ENCODE measurements around the gene CIT.

DNA sequence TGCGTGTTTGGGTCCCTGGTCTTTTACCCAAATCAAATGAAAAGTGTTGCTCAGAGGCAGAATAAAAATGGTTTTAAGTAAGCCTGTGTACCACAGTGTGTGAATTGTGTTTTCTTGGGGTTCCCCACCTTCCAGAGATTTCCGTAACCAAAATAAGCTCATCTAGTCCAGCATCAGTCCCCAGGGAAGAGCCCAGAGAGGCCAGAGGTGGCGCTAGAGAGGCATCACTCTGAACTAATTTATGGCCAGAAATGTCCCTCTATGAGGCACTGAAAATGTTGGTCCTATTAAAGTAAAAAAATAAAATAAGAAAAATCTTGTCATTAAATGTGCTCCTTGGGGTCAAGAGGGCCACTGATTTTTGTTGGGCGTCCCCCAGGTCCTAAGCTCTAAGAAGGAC is 234.1 kb downstream of the CIT start:
- no peak for TF ChIP-seq EZH2 (IDR thresholded peaks at IDR 0.05; ENCODE audit: borderline replicate concordance, low read length)
- TF ChIP-seq, protein P1, sequence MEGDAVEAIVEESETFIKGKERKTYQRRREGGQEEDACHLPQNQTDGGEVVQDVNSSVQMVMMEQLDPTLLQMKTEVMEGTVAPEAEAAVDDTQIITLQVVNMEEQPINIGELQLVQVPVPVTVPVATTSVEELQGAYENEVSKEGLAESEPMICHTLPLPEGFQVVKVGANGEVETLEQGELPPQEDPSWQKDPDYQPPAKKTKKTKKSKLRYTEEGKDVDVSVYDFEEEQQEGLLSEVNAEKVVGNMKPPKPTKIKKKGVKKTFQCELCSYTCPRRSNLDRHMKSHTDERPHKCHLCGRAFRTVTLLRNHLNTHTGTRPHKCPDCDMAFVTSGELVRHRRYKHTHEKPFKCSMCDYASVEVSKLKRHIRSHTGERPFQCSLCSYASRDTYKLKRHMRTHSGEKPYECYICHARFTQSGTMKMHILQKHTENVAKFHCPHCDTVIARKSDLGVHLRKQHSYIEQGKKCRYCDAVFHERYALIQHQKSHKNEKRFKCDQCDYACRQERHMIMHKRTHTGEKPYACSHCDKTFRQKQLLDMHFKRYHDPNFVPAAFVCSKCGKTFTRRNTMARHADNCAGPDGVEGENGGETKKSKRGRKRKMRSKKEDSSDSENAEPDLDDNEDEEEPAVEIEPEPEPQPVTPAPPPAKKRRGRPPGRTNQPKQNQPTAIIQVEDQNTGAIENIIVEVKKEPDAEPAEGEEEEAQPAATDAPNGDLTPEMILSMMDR (IDR thresholded peaks at IDR 0.05; ENCODE audit: low read length) = peak; percentile 48

Measured in OCI-LY1 (cell line).